ENCODE results near the gene PCBD2.
"Not testable (repeated sequence)": the region's sequence is repeated elsewhere in the genome, so short reads cannot be mapped to it uniquely, and the experiment has no call there.

Gene PCBD2

DNA sequence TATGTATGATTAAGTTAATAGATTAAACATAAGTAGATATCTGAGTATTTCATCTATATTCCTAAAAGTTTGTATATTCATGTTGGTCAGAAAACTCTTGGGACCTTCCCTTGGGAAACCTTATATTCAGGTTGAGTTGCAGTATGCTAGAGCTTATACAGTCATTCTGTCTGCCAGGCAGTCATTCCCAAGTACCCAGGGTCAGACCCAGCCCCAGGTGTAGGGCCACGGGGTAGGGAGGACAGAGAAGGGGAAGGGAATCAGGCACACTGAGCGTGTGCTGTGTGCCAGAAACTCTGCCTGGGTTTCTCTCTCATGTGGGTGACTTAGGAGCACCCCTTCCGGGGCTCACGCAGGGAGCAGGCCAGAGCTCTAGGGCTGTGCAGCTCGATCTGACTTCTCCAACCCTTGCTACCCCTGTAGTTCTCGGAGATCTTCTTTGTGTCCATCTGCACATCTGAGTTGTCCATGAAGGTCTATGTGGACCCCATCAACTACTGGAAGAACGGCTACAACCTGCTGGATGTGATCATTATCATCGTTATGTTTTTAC, 91.0 kb downstream of the PCBD2 start:
- ChIA-PET POLR2A (no interaction called here), CTCF (interaction anchor here (1.0 kb wide), 1 partner anchor 10 kb away, joined by 3 read pairs; no protein-coding TSS in a partner anchor)
- TF ChIP-seq, protein P1, sequence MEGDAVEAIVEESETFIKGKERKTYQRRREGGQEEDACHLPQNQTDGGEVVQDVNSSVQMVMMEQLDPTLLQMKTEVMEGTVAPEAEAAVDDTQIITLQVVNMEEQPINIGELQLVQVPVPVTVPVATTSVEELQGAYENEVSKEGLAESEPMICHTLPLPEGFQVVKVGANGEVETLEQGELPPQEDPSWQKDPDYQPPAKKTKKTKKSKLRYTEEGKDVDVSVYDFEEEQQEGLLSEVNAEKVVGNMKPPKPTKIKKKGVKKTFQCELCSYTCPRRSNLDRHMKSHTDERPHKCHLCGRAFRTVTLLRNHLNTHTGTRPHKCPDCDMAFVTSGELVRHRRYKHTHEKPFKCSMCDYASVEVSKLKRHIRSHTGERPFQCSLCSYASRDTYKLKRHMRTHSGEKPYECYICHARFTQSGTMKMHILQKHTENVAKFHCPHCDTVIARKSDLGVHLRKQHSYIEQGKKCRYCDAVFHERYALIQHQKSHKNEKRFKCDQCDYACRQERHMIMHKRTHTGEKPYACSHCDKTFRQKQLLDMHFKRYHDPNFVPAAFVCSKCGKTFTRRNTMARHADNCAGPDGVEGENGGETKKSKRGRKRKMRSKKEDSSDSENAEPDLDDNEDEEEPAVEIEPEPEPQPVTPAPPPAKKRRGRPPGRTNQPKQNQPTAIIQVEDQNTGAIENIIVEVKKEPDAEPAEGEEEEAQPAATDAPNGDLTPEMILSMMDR (IDR thresholded peaks at IDR 0.05; ENCODE audit: control extremely low read depth, extremely low read depth, low read depth, missing control alignments) = no peak
- no peak for DNase-seq (ENCODE audit: extremely low spot score)

DNA sequence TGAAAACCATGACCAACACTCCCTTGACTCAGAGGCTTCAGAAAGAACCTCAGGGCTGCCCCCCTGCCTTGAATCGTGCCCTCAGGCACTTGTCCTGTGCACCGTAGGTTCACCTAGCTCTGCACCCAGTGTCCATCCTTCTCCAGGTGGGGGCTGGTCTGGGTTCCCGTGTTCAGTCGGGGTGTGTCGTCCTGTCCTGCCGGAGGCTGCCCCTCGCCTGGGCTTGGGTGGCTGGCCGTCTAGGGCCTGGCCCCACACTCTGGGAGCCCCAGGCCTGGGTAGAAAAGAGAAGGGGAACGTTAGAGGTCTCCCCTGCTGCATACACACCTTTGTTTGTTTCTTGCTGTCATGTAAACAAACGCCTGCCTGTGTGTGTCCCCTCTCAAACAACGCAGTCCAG, 92.1 kb downstream of the PCBD2 start:
- POLR2A ChIA-PET = no interaction called here
- TF ChIP-seq, protein P1 (IDR thresholded peaks at IDR 0.05; ENCODE audit: control extremely low read depth, extremely low read depth, low read depth, missing control alignments) = no peak
- CTCF ChIA-PET = no interaction called here
- DNase-seq (ENCODE audit: extremely low spot score) = no peak

DNA sequence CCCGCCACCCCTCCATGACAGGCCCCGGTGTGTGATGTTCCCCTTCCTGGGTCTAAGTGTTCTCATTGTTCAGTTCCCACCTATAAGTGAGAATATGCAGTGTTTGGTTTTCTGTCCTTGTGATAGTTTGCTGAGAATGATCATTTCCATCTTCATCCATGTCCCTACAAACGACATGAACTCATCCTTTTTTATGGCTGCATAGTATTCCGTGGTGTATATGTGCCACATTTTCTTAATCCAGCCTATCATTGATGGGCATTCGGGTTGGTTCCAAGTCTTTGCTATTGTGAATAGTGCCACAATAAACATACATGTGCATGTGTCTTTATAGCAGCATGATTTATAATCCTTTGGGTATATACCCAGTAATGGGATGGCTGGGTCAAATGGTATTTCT, 93.1 kb downstream of the PCBD2 start:
- DNase-seq (ENCODE audit: extremely low spot score); CTCF ChIA-PET; POLR2A ChIA-PET: not testable (repeated sequence)

DNA sequence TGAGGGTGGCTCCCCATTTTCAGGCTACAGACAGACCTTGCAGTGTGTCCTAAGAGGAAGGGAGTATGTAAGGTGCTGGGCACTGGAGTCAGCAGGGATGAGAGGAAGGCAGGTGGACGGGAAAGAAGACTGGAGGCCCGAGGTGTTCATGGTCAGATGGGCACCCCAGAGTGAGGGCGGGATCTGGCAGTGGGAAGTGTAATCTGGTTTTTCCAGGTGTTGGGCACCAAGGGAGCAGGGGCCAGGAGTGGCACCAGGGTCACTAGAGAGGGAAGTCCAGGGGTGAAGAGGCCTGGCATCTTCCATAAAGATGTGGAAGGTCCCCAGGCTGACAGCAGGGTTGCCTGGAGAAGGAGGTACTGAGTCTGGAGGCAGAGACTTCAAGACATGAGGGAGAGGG, 99.4 kb downstream of the PCBD2 start:
- TF ChIP-seq, protein P1 (IDR thresholded peaks at IDR 0.05; ENCODE audit: control extremely low read depth, extremely low read depth, low read depth, missing control alignments) = no peak
- no peak for DNase-seq (ENCODE audit: extremely low spot score)
- ChIA-PET CTCF (no interaction called here), POLR2A (no interaction called here)

DNA sequence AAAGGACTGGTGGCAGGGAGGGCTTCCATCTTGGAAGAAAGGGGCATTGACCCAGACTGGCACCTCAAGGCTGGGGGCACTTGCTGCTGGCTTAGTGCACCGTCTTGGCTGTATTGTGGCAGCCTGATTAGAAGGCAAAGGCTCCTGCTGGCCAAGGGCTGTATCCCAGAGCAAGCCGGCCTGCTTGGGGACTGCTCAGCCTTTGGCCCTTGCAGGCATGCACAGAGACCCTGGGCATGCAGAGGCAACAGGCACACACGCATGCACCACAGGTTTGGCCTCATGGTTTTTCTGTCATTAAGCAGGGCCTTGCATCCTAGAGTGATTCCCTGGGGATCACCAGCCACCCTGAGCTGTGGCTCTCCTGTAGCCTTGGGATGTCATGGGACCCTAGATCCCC, 100.1 kb downstream of the PCBD2 start:
- peak; percentile 13 for DNase-seq (ENCODE audit: extremely low spot score)
- ChIA-PET CTCF (interaction anchor here (1.5 kb wide), 1 partner anchor 9 kb away, joined by 3 read pairs; no protein-coding TSS in a partner anchor), POLR2A (no interaction called here)
- TF ChIP-seq, protein P1 (IDR thresholded peaks at IDR 0.05; ENCODE audit: control extremely low read depth, extremely low read depth, low read depth, missing control alignments) = no peak

DNA sequence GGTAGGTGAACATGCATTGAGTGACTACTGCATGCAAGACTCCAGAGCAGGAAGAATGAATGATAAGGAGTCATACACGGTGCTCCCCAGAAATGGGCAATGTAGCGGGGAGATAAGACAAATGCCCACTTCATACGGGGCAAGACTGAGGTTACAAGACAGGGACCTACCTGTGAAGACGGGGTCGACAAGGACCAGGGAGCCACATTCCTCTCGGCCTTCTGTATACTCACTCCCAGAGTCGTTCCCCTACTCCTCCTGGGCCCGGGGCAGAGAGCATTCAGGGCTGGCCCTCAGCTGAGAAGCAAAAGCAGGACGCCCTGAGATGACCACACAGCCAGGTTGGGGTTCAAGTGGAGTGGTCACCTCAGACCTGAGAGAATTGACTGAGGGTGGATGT, 102.4 kb downstream of the PCBD2 start:
- ChIA-PET POLR2A (no interaction called here), CTCF (no interaction called here)

DNA sequence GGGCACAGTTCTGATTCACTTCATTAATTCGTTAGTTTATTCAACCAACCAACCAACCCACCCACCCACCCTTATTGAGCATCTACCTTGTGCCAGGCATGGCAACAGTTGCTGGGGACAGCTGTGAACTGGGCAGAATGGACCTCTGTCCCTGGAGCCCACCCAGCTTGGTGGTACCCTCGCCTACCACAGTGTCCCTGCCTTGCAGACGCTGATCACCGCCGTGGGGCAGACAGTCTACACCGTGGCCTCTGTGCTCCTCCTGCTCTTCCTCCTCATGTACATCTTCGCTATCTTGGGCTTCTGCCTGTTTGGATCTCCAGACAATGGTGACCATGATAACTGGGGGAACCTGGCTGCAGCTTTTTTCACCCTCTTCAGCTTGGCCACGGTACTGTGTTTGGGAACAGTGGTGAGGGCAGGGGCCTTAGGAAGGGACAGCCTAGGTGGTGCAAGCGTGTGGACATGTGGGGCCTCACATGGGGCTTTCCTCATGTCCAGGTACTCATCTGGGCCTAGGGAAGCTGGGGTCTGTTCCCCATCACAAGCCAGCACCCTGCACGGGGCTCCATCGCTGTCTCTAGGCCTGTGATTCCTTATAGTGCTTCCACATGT, 102.9 kb downstream of the PCBD2 start:
- DNase-seq (ENCODE audit: extremely low spot score) = peak; percentile 5
- ChIA-PET POLR2A (no interaction called here), CTCF (no interaction called here)
- TF ChIP-seq, protein P1 (IDR thresholded peaks at IDR 0.05; ENCODE audit: control extremely low read depth, extremely low read depth, low read depth, missing control alignments) = no peak

More for the DNA sequence above, 102.4 kb downstream of the PCBD2 start:
- DNase-seq (ENCODE audit: extremely low spot score) = peak; percentile 5
- TF ChIP-seq, protein P1 (IDR thresholded peaks at IDR 0.05; ENCODE audit: control extremely low read depth, extremely low read depth, low read depth, missing control alignments) = no peak

Data from GM10248 (cell line).